Hypothalamus (tissue), 51 donors: ENCODE data around the gene SCO1.

Source experiments
- DNase-seq, 51 donors: peaks; one replicate each; lab custom pipeline; 2025; lab: John Stamatoyannopoulos, UW

The SCO1 gene

DNA sequence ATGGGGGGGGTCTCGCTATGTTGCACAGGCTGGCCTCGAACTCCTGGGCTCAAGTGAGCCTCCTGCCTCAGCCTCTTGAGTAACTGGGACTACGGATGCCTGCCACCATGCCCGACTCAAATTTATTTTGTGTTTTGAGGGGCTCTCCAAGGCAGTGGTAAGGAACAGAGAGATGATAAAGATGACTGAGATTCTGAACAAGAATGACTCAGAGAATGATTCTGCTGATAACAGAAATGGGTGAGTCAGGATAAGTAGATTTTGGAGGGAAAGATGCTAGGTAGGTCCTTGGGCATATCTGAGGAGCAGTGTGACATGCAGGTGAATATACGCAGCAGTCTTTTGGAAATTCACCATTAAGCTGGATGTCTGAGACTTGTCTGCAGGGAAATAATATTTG lies 29.9 kb upstream of the SCO1 start:
- no peak for DNase-seq

- DNase-seq, result no peak
These were observed 28.9 kb upstream of the SCO1 start for GRCh38 chr17:10726196-10726595.

GRCh38 chr17:10725262-10725661 lies 27.9 kb upstream of the SCO1 start:
- no peak for DNase-seq

DNA sequence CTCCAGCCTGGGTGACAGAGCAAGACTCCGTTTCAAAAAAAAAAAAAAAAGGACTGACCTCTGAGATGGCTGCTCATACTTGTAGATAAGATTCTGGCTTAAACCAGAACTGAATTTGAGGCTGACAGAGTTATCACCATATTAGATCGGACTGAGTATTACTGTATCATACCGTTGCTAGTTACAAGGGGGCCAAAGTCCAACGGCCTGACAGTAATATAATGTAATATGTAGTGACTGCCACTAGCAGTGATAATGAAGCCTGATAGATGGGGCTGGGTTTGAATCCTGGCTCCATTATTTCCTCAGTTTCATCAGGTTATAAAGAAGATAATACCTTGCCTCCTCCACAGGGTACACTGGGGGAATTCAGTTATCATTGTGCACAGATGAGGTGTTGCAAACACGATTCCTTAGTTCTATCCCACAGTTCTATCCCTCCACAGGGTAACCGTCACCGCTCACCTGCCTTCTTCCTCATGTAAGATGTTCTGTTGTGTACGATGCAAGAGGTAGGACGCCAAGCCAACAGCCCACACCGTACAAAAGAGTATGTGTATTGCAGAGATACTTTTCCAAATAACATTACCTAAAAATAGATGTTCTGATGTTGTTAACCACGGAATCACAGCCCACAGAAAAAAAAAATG lies 27.3 kb upstream of the SCO1 start:
- DNase-seq, result no peak

- DNase-seq, result no peak
These were observed 21.2 kb upstream of the SCO1 start for GRCh38 chr17:10718547-10718946.

- no peak for DNase-seq
These were observed 18.9 kb upstream of the SCO1 start for GRCh38 chr17:10716218-10716617.

- no peak for DNase-seq
These were observed 16.0 kb upstream of the SCO1 start for GRCh38 chr17:10713318-10713717.

DNA sequence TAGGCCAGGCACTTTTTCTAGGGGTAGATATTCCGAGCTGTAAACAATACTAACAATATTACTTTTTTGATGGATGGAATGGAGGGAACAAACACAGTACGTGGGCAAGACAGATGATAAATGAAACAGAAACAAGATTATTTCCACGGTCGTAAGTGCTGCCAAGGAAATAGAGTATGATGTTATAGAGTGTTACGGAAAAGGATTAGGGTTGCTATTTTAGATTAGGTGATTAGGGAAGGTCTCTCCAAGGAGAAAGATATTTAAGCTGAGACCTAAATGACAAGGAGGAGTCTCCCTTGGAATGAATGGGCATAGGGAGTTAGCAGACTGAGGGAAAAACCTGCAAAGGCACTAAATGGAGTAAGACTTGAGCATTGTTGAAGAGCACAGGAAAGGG lies 8.4 kb upstream of the SCO1 start:
- no peak for DNase-seq

- no peak for DNase-seq
These were observed 5.2 kb upstream of the SCO1 start for GRCh38 chr17:10702574-10702973.

DNA sequence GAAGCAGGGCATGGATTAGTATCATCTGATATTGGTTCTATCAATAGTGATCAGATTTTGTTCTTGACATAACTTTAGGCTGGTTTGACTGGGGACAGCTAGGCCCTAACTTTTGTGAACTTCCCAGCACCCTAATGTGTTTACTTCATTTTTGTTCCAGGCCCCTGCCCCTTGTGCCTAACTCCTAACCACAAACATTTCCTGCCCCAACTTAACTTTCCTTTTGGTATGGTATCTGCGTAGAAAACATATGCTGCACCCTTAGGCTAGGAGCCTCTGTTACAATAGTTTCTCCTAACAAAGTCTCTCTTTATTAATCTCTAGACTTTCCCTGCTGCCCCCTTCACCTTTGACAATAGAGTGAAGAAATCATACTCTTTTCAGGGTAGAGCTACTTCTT lies 2.5 kb upstream of the SCO1 start:
- no peak for DNase-seq

DNA sequence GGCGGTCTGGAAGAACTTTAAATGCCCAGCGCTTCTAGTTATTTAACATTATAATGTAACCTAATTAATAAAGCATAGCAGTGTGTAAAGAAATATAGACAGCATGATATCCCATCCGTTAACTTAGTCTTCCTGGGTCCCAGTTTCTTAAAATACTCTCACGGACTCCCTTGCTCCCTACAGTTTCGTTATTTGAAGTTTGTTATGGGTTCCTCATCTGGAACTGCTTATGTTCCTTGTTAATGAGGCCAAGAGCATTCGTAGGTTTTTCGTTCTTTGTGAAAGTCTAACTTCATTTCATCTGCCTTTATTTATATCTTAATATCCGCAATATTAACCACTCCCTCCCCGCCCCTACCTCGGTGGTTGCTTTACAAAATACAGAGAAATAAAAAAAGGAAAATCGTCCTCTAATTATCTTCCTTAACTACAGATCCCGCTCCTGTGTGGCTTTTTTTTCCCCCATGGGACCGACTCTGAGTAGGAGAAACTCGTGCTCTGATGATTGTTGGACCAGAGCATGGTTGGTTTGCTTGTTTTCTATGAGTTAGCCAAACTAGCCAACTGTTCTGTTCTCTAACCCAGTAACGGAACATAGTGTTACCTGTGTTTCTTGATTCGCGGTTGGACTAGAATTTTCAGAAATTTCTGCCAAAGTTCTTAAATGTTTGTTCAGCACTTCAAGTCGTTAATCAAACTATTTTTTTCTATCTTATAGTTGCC lies 924 bp upstream of the SCO1 start:
- peak in 1 of 51 donors; percentile 6 for DNase-seq

DNA sequence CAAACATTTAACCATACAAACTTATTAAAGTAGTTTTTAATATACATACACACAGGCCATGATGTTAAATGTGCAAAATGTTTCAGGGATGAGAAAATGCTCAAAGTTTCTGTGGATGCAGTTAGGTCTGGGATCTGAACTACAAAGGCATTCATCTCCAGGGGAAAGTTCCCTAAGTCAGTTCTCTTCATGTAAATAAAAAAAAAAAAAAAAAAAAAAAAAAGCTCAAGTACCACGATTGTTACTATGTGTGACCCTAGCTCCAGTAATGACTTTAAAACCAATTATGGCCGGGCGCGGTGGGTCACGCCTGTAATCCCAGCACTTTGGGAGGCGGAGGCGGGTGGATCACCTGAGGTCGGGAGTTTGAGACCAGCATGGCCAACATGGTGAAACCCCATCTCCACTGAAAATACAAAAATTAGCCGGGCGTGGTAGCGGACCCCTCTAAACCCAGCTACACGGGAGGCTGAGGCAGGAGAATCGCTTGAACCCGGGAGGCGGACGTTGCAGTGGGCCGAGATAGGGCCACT lies 1.4 kb downstream of the SCO1 start:
- peak in 1 of 51 donors; percentile 0 for DNase-seq

GRCh38 chr17:10687499-10687898 lies 9.8 kb downstream of the SCO1 start:
- DNase-seq, result no peak

GRCh38 chr17:10683853-10684252 lies 13.5 kb downstream of the SCO1 start:
- no peak for DNase-seq

GRCh38 chr17:10681866-10682446 lies 15.4 kb downstream of the SCO1 start:
- no peak for DNase-seq

GRCh38 chr17:10674704-10675103 lies 22.6 kb downstream of the SCO1 start:
- DNase-seq, result no peak

- DNase-seq, result no peak
These were observed 24.0 kb downstream of the SCO1 start for GRCh38 chr17:10673312-10673711.

- DNase-seq, result no peak
These were observed 28.6 kb downstream of the SCO1 start for GRCh38 chr17:10668775-10669174.

- DNase-seq, result no peak
These were observed 30.4 kb downstream of the SCO1 start for GRCh38 chr17:10666906-10667305.

DNA sequence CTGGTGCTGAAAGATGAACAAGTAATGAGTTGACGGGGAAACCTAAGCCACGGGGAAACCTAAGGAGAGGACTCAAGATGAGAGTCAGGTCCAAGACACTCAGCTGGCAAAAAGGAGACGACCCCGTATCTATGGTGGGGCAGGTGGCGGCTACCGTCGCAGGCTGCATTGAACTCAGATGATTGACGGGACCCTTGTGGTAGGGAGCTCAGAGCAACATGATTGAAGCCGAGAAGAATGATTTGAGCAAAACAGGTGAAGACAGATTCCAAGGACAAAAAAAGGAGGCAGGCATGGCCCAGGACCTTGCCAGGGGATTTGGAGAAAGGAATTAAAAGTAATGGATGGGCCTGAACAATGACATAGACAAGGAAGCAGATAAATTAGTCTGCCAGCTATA lies 32.8 kb downstream of the SCO1 start:
- DNase-seq, result no peak

DNA sequence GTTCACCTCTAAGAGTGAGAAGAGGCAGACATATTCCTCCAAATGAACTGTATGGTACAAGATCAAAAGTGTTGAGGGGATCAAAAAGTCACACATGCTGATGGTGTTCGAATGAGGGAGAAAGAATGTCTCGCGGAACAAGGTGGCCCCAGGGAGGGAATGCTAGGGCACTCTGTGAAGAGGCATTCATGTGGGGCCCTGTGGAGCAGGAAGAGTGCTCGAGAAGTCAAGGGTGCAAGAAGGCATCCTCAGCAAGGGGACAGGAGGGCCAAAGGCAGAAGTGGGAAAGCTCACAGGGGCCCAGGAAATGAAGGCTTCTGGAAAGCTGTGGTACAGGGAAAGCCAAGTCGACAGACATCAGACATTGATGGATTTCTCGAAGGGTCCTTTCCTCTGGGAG lies 34.1 kb downstream of the SCO1 start:
- no peak for DNase-seq

- DNase-seq, result no peak
These were observed 35.9 kb downstream of the SCO1 start for GRCh38 chr17:10661437-10661836.
